Transverse colon (tissue), 4 donors: ENCODE results near the gene TFAP2A. TPM values are rescaled to one million over a fixed set of nuclear protein-coding genes. Genes with fewer than 3 reads are reported as not detected.

Experiments
- DNase-seq: peaks from one replicate; pipeline ENCODE4 v3.0.0-alpha.2; 2019
- H3K27ac ChIP-seq, 4 donors: fragments of 200-600 bp; sonication (generic); 2 replicates each; pipeline ENCODE4 v1.5.1; 2016 to 2018; ENCODE audit warnings: inconsistent platforms in 4 of 4
- H3K27me3 ChIP-seq: fragments of 200-600 bp; sonication (generic); 2 replicates; pipeline ENCODE4 v1.5.1; 2017; ENCODE audit warnings: inconsistent platforms
- H3K36me3 ChIP-seq, 4 donors: fragments of 200-600 bp; sonication (generic); 2 replicates each; pipeline ENCODE4 v1.5.1; 2017 to 2019; ENCODE audit warnings: inconsistent platforms in 4 of 4
- H3K4me1 ChIP-seq, 4 donors: fragments of 200-600 bp; sonication (generic); 2 replicates each; pipeline ENCODE4 v1.5.1; 2017 to 2020; ENCODE audit warnings: inconsistent platforms in 4 of 4
- H3K4me3 ChIP-seq, 4 donors: fragments of 200-600 bp; sonication (generic); 1 replicate in 1 of 4; 2 replicates in 3 of 4; pipeline versions ENCODE4 v1.5.1 to v1.6.1; 2017 to 2019; ENCODE audit warnings: inconsistent platforms in 4 of 4
- H3K9me3 ChIP-seq, 2 donors: fragments of 200-600 bp; sonication (generic); 2 replicates each; pipeline ENCODE4 v1.5.1; 2017 to 2019; ENCODE audit warnings: inconsistent platforms in 2 of 2
- CTCF ChIP-seq, 5 experiments: fragments of 200-600 bp in 3 of 5; fragments of 450-650 bp in 2 of 5; sonication (generic) in 3 of 5; IDR thresholded peaks; 1 replicate in 2 of 5; 2 replicates in 3 of 5; pipeline ENCODE4 v1.5.1; 2016 to 2017; ENCODE audit warnings: antibody characterized with exemption in 5 of 5, inconsistent platforms in 3 of 5, mild to moderate bottlenecking in 2 of 5, moderate library complexity in 1 of 5
- EP300 ChIP-seq: sonication (generic); formaldehyde crosslinking; IDR thresholded peaks from one replicate; pipeline ENCODE4 v1.6.1; 2017; ENCODE audit warnings: antibody characterized with exemption, low read depth
- POLR2A ChIP-seq: fragments of 450-650 bp; IDR thresholded peaks from one replicate; pipeline ENCODE4 v1.6.1; 2016; ENCODE audit warnings: antibody characterized with exemption, mild to moderate bottlenecking, moderate library complexity
- POLR2AphosphoS5 ChIP-seq, 3 donors: sonication (generic); formaldehyde crosslinking; IDR thresholded peaks; one replicate each; pipeline ENCODE4 v1.6.1; 2016; ENCODE audit warnings: antibody characterized with exemption in 3 of 3
- WGBS, 2 donors: methylation state at CpG; one replicate each; pipeline ENCODE4 v1.1.5; 2018; ENCODE audit warnings: low coverage in 1 of 2; 5-methylcytosine and 5-hydroxymethylcytosine counted together
- in situ Hi-C, 4 donors: fragments of 200-750 bp; cut with MboI; loops; one replicate each; pipeline versions ENCODE4 v1.15.0 to v1.15.1; 2017; ENCODE audit warnings: low sequenced_read_pairs in 3 of 4, low pct_ligation_motif_present in 1 of 4, low pct_unique_long_range_greater_than_20kb in 1 of 4
- intact Hi-C: fragments of 100-400 bp; cut with DNase I; formaldehyde crosslinking; loops from one replicate; pipeline ENCODE4 v1.15.1; 2023; ENCODE audit warnings: low total_unique reads
- total RNA-seq, 4 donors: library from RNA; depleted of rRNA; stranded (reverse); fragments of >200 nt; gene quantifications; one replicate each; pipeline ENCODE4 v1.1.0, GENCODE V29; 2016

The TFAP2A gene
- total RNA-seq, 4 donors from 2014 or later: not detected

DNA sequence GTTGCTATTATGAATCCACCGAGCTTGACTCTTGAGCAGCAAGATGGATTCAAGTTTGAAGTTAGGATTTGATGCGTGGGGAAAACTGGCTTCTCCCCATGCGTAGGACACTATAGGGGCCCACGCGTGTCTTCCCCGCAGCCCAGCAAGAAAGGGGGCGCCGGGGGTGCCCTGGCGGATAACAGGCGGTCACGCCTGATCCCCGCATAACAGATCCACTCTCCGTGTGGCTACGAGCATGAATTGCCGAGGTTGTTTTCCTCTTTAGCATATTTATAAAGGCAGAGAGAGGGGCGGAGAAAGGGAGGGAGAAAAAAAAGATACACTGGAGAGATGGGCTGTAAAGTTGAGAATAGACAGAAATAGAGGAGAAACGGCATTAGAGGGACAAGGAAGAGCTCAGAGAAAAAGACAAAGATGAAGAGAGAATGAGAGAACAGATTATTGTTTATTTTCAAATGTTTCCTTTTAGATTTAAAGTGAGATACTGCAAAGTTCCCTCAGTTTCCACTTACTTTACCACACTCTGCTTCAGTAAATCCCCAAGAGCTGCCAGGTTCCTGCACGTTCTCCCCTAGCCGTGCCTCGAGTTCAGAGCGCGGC, 32.0 kb downstream of the TFAP2A start:
- no peaks in the 10 kb centered on the region for H3K9me3 ChIP-seq
- no peak for DNase-seq
- no peaks in the 10 kb centered on the region for H3K36me3 ChIP-seq
- no peak overlapping the region for H3K4me3 ChIP-seq
- no peak overlapping the region for H3K27ac ChIP-seq
- peaks cover 94% of the 10 kb centered on the region for H3K27me3 ChIP-seq
- in situ Hi-C loops (no loop called here), intact Hi-C loops (no loop called here)
- TF ChIP-seq EP300 (no peak), POLR2AphosphoS5 (IDR thresholded peaks at IDR 0.05) (no peak), CTCF (IDR thresholded peaks at IDR 0.05) (no peak), POLR2A (no peak)
- 18 to 33% methylated on average over 3 to 22 of the region's 22 CpGs for WGBS, 2 donors
- H3K4me1 ChIP-seq: peaks cover 6 to 20% (median 7%) of the 10 kb centered on the region in 4 donors

DNA sequence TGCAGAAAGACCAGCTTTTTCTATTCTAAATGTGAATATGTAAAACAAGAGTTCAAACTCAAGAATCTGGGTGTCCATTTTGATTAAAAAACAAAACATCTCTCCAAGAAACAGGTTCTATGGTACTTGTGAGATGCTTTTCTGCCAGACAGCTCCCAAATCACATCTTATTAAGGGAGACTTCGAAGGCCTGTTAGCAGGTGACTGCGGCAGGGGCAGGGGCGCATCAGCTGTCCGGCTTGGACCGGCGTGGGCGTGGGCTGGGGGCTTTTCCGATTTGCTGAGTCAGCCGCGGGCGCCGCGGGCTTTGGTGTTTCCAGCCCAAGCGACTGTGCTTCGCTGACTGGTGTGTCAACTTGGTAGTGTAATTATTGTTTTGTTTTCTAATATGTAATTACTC, 32.6 kb downstream of the TFAP2A start:
- Histone ChIP-seq H3K4me1 (peaks cover 6 to 20% (median 7%) of the 10 kb centered on the region in 4 donors), H3K4me3 (no peak overlapping the region), H3K27ac (no peak overlapping the region), H3K9me3 (no peaks in the 10 kb centered on the region), H3K36me3 (no peaks in the 10 kb centered on the region), H3K27me3 (peaks cover 89% of the 10 kb centered on the region)
- TF ChIP-seq POLR2A (no peak), EP300 (no peak), POLR2AphosphoS5 (IDR thresholded peaks at IDR 0.05) (no peak), CTCF (IDR thresholded peaks at IDR 0.05) (no peak)
- 20 to 33% methylated on average over 15 of the region's 15 CpGs for WGBS, 2 donors
- intact Hi-C loops: no loop called here
- DNase-seq: no peak
- in situ Hi-C loops: no loop called here

- no peak for DNase-seq
- no peak overlapping the region for H3K4me3 ChIP-seq
- 31% methylated on average over 24 of the region's 26 CpGs; no CpG with 5 or more reads in 1 of the 2 donors for WGBS, 2 donors
- intact Hi-C loops: no loop called here
- H3K27ac ChIP-seq: no peak overlapping the region
- H3K27me3 ChIP-seq: peaks cover 84% of the 10 kb centered on the region
- TF ChIP-seq POLR2A: no peak
- no peak for TF ChIP-seq EP300
- TF ChIP-seq POLR2AphosphoS5 (IDR thresholded peaks at IDR 0.05): no peak
- TF ChIP-seq CTCF (IDR thresholded peaks at IDR 0.05): no peak
- H3K9me3 ChIP-seq: no peaks in the 10 kb centered on the region
- in situ Hi-C loops: no loop called here
- H3K36me3 ChIP-seq: no peaks in the 10 kb centered on the region
- peaks cover 6 to 20% (median 7%) of the 10 kb centered on the region in 4 donors for H3K4me1 ChIP-seq
Measured at GRCh38 chr6:10381830-10382208, 33.1 kb downstream of the TFAP2A start.

DNA sequence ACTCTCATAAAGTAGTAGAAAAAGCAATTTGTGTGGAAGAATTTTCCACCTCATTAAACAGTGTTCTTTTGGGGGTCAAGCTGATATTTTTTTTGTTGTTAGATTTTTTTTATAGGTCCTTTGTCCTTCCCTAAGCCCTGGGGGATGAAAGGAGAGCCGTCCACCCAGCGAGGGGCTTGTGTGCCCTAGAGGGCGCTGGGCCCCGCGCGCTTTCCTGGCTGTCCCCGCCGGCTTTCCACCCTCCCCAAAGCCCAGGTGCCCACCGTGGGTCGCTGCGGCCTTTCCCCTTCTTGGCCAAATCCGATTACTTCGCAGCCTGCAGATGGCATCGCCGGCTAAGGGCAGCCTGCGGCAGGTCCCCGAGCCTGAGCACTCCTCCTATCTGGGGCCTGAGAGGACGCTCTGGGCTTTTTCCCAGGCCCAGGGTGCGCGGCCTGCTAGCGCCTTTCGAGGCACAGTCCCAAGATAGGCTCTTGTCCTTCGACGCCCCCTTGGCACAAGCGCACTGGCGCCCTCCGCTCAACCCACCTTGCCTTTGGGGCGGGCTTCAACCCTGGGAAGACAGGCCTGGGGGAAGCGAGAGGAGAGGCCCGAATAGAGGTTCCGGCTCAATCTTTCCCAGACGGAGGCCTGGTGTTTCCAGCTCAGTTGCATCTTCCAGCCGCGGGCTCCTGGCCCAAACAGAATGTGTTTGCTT, 33.6 kb downstream of the TFAP2A start:
- Histone ChIP-seq H3K36me3 (no peaks in the 10 kb centered on the region), H3K27me3 (peaks cover 79% of the 10 kb centered on the region), H3K9me3 (no peaks in the 10 kb centered on the region), H3K27ac (no peak overlapping the region), H3K4me1 (peaks cover 6 to 20% (median 7%) of the 10 kb centered on the region in 4 donors), H3K4me3 (no peak overlapping the region)
- in situ Hi-C loops: no loop called here
- TF ChIP-seq POLR2A (no peak), CTCF (IDR thresholded peaks at IDR 0.05) (no peak), EP300 (no peak), POLR2AphosphoS5 (IDR thresholded peaks at IDR 0.05) (no peak)
- no peak for DNase-seq
- intact Hi-C loops: no loop called here
- WGBS, 2 donors: 19% methylated on average over 33 of the region's 34 CpGs; no CpG with 5 or more reads in 1 of the 2 donors
